Activated naive CD8-positive, alpha-beta T cell treated with anti-CD3 and anti-CD28 coated beads for 36 hours (primary cell): ENCODE results near the gene PLEKHS1. TPM values are rescaled to one million over a fixed set of nuclear protein-coding genes. Genes with fewer than 3 reads are reported as not detected.

Source experiments
- DNase-seq: peaks from one replicate; pipeline ENCODE4 v3.0.0; 2021
- H3K27ac Mint-ChIP-seq: one replicate; pipeline ENCODE4 v1.8.0; 2022; ENCODE audit warnings: mild to moderate bottlenecking, moderate library complexity, mixed read lengths
- H3K27me3 Mint-ChIP-seq: one replicate; pipeline ENCODE4 v1.8.0; 2022; ENCODE audit warnings: mild to moderate bottlenecking, mixed read lengths
- H3K36me3 Mint-ChIP-seq: one replicate; pipeline ENCODE4 v1.8.0; 2021; ENCODE audit warnings: mild to moderate bottlenecking, mixed read lengths
- H3K4me1 Mint-ChIP-seq: one replicate; pipeline ENCODE4 v1.8.0; 2021; ENCODE audit warnings: mixed read lengths
- H3K4me3 Mint-ChIP-seq: one replicate; pipeline ENCODE4 v1.8.0; 2022; ENCODE audit warnings: mild to moderate bottlenecking, moderate library complexity, mixed read lengths
- H3K9me3 Mint-ChIP-seq: one replicate; pipeline ENCODE4 v1.8.0; 2022; ENCODE audit warnings: mixed read lengths
- total RNA-seq, 2 experiments: library from RNA; stranded (reverse); gene quantifications; one replicate each; pipeline ENCODE4 v1.2.3, GENCODE V29; 2021

The PLEKHS1 gene
- total RNA-seq, 2 experiments from 2014 or later, result 0.24 TPM; not detected in 1

GRCh38 chr10:113732160-113732881 is 19.2 kb upstream of the PLEKHS1 start:
- peaks cover 29% of the 10 kb centered on the region for H3K36me3 Mint-ChIP-seq
- no peaks in the 10 kb centered on the region for H3K27me3 Mint-ChIP-seq
- DNase-seq, result no peak
- no peaks in the 10 kb centered on the region for H3K9me3 Mint-ChIP-seq
- H3K4me1 Mint-ChIP-seq, result no peaks in the 10 kb centered on the region
- H3K27ac Mint-ChIP-seq, result no peak overlapping the region
- no peak overlapping the region for H3K4me3 Mint-ChIP-seq

- H3K4me1 Mint-ChIP-seq, result no peaks in the 10 kb centered on the region
- DNase-seq, result no peak
- no peak overlapping the region for H3K4me3 Mint-ChIP-seq
- H3K27me3 Mint-ChIP-seq, result no peaks in the 10 kb centered on the region
- no peak overlapping the region for H3K27ac Mint-ChIP-seq
- peaks cover 24% of the 10 kb centered on the region for H3K36me3 Mint-ChIP-seq
- no peaks in the 10 kb centered on the region for H3K9me3 Mint-ChIP-seq
Measured at GRCh38 chr10:113732966-113733365, 18.5 kb upstream of the PLEKHS1 start.

- Mint-ChIP-seq H3K27me3 (no peaks in the 10 kb centered on the region), H3K27ac (no peak overlapping the region), H3K9me3 (no peaks in the 10 kb centered on the region), H3K4me1 (no peaks in the 10 kb centered on the region), H3K4me3 (no peak overlapping the region), H3K36me3 (peaks cover 17% of the 10 kb centered on the region)
- DNase-seq, result no peak
Measured at GRCh38 chr10:113733635-113734034, 17.8 kb upstream of the PLEKHS1 start.

DNA sequence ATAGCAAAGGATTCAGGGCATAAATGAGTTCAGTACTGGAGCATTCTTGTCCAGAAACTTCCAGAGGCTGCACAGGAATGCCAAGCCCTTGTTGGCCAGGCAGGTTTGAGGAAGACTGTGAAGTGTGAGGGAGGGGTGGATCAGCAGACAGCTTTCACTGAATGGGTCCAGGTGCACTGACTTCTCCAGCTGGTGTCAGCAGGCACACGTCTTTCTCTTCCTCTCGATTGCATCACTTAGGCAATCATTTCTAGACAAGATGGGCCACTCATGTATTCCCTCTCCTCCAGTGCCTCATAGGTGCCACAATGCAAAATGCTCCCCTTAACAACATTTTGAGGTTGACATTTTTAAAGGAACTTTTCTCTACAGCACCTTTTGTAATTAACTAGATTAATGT is 15.6 kb upstream of the PLEKHS1 start:
- no peak for DNase-seq
- Mint-ChIP-seq H3K27me3 (no peaks in the 10 kb centered on the region), H3K9me3 (no peaks in the 10 kb centered on the region), H3K27ac (no peak overlapping the region), H3K36me3 (peaks cover 3% of the 10 kb centered on the region), H3K4me3 (no peak overlapping the region), H3K4me1 (no peaks in the 10 kb centered on the region)

DNA sequence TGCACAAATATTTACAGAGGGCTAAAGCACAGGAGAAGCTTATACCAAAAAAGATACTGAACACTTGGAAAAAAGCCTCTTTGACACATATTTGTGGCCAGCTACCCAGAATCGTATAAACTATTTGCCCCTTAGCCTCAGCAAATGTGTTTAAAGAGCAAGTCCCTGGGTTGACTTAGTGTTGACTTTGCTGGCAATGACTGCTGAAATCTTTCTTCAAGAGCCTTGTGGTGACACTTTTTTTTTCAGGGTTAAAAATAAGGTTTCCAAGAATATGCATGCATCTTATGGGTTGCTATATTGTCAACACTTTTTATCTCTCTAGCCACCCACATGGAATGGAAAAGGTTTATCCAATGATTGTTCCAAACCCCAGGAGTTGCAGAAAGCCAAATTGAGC is 14.9 kb upstream of the PLEKHS1 start:
- no peaks in the 10 kb centered on the region for H3K27me3 Mint-ChIP-seq
- no peak for DNase-seq
- no peak overlapping the region for H3K27ac Mint-ChIP-seq
- peaks cover 1% of the 10 kb centered on the region for H3K36me3 Mint-ChIP-seq
- no peaks in the 10 kb centered on the region for H3K4me1 Mint-ChIP-seq
- no peak overlapping the region for H3K4me3 Mint-ChIP-seq
- H3K9me3 Mint-ChIP-seq, result no peaks in the 10 kb centered on the region

GRCh38 chr10:113739031-113739430 is 12.5 kb upstream of the PLEKHS1 start:
- peaks cover 2% of the 10 kb centered on the region for H3K27me3 Mint-ChIP-seq
- H3K4me3 Mint-ChIP-seq, result no peak overlapping the region
- H3K27ac Mint-ChIP-seq, result no peak overlapping the region
- no peaks in the 10 kb centered on the region for H3K36me3 Mint-ChIP-seq
- no peak for DNase-seq
- H3K9me3 Mint-ChIP-seq, result no peaks in the 10 kb centered on the region
- no peaks in the 10 kb centered on the region for H3K4me1 Mint-ChIP-seq

GRCh38 chr10:113739577-113739976 is 11.9 kb upstream of the PLEKHS1 start:
- Mint-ChIP-seq H3K27ac (no peak overlapping the region), H3K4me3 (no peak overlapping the region), H3K27me3 (peaks cover 8% of the 10 kb centered on the region), H3K36me3 (no peaks in the 10 kb centered on the region), H3K4me1 (no peaks in the 10 kb centered on the region), H3K9me3 (no peaks in the 10 kb centered on the region)
- DNase-seq, result no peak

DNA sequence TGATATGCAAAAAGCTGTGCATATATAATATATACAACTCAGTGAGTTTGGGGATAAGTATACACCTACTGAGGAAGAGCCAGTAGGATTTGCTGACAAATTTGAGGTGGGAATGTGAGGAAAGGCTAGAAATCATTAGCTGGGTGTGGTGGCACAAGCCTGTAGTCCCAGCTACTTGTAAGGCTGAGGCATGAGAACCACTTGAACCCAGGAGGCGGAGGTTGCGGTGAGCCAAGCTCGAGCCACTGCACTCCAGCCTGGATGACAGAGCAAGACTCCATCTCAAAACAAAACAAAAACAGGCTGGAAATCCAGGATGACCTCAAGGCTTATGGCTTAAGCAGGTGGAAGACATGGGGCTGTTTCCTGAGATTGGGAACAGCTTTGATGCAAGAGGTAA is 10.6 kb upstream of the PLEKHS1 start:
- H3K27ac Mint-ChIP-seq, result no peak overlapping the region
- H3K36me3 Mint-ChIP-seq, result no peaks in the 10 kb centered on the region
- H3K9me3 Mint-ChIP-seq, result no peaks in the 10 kb centered on the region
- DNase-seq, result no peak
- H3K27me3 Mint-ChIP-seq, result peaks cover 11% of the 10 kb centered on the region
- H3K4me3 Mint-ChIP-seq, result no peak overlapping the region
- no peaks in the 10 kb centered on the region for H3K4me1 Mint-ChIP-seq

DNA sequence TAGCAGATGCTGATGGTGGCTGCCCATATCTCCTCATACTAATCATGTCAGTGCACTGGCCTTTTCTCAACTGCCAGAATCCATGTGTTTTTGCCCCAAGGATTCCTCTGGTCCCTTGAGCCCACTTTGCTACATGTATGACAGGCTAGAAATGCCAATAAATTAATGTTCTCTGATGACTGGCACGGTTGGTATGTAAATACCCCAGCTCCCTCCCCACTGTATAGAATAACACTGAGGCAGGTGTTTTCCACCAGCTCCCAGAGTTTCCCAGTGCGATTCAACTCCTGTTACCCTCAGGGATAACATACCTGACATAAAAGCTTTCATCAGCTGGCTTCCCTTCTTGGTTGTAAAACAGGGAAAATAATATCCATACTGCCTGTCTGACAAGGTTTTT is 9.0 kb upstream of the PLEKHS1 start:
- H3K4me3 Mint-ChIP-seq, result no peak overlapping the region
- no peaks in the 10 kb centered on the region for H3K36me3 Mint-ChIP-seq
- H3K27ac Mint-ChIP-seq, result no peak overlapping the region
- H3K27me3 Mint-ChIP-seq, result peaks cover 13% of the 10 kb centered on the region
- no peaks in the 10 kb centered on the region for H3K9me3 Mint-ChIP-seq
- DNase-seq, result no peak
- no peaks in the 10 kb centered on the region for H3K4me1 Mint-ChIP-seq

DNA sequence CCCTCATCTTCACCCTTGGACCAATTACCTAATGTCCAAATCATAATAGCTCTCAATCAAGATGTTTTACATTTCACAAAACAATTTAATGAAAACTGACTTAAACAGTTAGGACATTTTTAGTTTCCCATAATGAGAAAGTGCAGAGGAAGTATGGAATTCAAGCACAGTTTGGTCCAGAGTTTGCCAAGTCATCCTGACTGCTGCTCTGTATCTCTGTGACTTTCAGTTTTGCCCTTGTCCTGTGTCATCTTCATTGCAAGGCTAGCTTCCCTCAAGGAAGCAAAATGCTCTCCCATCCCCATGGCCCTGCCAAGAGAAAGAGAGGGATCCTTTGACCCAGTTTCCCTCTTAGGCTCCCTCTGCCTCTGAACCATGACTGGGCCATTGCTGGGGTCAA is 7.9 kb upstream of the PLEKHS1 start:
- no peak overlapping the region for H3K27ac Mint-ChIP-seq
- H3K9me3 Mint-ChIP-seq, result no peaks in the 10 kb centered on the region
- peaks cover 13% of the 10 kb centered on the region for H3K27me3 Mint-ChIP-seq
- H3K4me1 Mint-ChIP-seq, result no peaks in the 10 kb centered on the region
- DNase-seq, result no peak
- H3K4me3 Mint-ChIP-seq, result no peak overlapping the region
- H3K36me3 Mint-ChIP-seq, result no peaks in the 10 kb centered on the region

DNA sequence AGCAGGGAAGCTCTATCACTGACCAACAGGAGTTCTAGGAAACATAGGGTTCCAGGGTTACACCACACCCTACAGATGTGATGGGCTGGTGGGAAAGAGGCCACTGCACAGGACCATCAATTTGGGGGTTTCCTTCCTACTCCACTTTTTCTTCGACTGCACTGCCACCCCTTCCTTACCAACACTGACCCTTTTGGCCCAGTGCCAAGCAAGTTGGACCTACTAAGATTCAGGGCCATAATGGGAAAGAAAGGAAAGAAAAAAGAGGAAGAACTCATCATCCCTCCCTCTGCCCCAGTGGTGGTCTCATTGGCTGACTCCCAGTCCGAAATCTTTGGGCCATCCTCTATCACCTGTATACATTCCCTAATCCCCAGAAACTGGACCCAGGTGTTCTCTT is 6.1 kb upstream of the PLEKHS1 start:
- H3K4me3 Mint-ChIP-seq, result no peak overlapping the region
- no peak overlapping the region for H3K27ac Mint-ChIP-seq
- no peak for DNase-seq
- peaks cover 13% of the 10 kb centered on the region for H3K27me3 Mint-ChIP-seq
- H3K36me3 Mint-ChIP-seq, result no peaks in the 10 kb centered on the region
- H3K4me1 Mint-ChIP-seq, result no peaks in the 10 kb centered on the region
- H3K9me3 Mint-ChIP-seq, result no peaks in the 10 kb centered on the region

GRCh38 chr10:113746217-113746957 is 5.1 kb upstream of the PLEKHS1 start:
- Mint-ChIP-seq H3K9me3 (no peaks in the 10 kb centered on the region), H3K27me3 (peaks cover 13% of the 10 kb centered on the region), H3K4me3 (no peak overlapping the region), H3K36me3 (no peaks in the 10 kb centered on the region), H3K27ac (no peak overlapping the region), H3K4me1 (no peaks in the 10 kb centered on the region)
- DNase-seq, result no peak

DNA sequence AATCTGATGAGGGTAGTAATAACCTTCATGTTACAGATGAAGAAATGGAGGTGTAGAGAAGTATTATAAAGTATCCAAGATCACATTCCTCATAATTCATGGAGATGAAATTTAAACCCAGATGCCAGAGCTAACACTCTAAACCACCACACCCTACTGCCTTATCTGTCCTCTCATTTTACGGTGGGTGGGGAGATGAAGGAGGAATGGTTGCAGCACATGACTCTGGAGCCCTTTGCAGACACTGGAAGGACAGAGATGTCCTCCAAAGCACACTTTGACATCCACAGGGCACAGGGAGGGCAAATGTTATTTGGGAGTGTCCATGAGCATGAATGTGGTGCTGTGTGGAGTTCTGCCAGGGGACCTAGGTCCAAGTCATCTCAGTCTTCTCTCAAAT is 1.1 kb downstream of the PLEKHS1 start:
- Mint-ChIP-seq H3K4me1 (no peaks in the 10 kb centered on the region), H3K4me3 (no peak overlapping the region), H3K9me3 (no peaks in the 10 kb centered on the region), H3K27me3 (peaks cover 12% of the 10 kb centered on the region), H3K27ac (no peak overlapping the region), H3K36me3 (no peaks in the 10 kb centered on the region)
- no peak for DNase-seq

DNA sequence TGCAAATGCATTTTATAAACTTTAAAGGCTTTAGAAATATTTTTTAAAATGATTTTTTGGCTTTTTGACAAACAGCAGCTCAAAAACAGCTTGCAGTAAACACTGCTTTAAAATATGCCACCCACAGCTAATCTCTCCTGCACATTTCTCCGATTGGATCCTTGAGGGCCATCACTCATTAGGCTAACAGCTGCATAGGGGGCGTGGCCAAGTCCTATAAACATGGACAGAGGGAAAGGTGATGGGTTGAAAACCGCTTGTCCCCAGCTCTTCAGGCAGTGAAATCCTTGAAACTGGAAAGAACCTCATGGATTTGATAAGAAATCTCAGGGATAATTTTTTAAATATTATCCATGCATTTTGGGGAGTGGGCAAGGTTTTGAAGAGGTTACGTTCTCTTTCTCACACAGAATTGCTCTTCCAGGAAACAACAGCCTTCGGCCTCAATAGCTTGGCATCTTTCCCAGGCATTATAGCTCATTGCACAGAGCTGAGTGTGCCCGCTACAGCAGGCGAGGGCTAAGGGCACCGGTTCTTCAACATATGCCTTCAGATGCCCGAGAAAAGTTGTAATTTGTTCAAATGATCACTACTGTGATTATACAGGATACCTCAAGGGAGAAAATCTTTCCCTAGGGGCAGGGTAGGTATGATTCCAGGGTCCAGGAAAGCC is 1.7 kb downstream of the PLEKHS1 start:
- H3K36me3 Mint-ChIP-seq, result no peaks in the 10 kb centered on the region
- peaks cover 12% of the 10 kb centered on the region for H3K27me3 Mint-ChIP-seq
- no peaks in the 10 kb centered on the region for H3K9me3 Mint-ChIP-seq
- H3K4me1 Mint-ChIP-seq, result no peaks in the 10 kb centered on the region
- DNase-seq, result no peak
- H3K27ac Mint-ChIP-seq, result no peak overlapping the region
- no peak overlapping the region for H3K4me3 Mint-ChIP-seq

- Mint-ChIP-seq H3K36me3 (no peaks in the 10 kb centered on the region), H3K27me3 (peaks cover 12% of the 10 kb centered on the region), H3K4me1 (no peaks in the 10 kb centered on the region), H3K4me3 (no peak overlapping the region), H3K9me3 (no peaks in the 10 kb centered on the region), H3K27ac (no peak overlapping the region)
- no peak for DNase-seq
Measured at GRCh38 chr10:113754125-113754524, 2.6 kb downstream of the PLEKHS1 start.
